A673 (cell line): ENCODE data around the gene GDA. TPM values are rescaled to one million over a fixed set of nuclear protein-coding genes. Genes with fewer than 3 reads are reported as not detected.
"Not testable (repeated sequence)": the region's sequence is repeated elsewhere in the genome, so short reads cannot be mapped to it uniquely, and the experiment has no call there.

ENCODE experiments used
- BruUV-seq: library from RNA; stranded (reverse); fragments of 400-500 nt; replicated peaks from 2 replicates; lab custom pipeline; 2021; lab: Mats Ljungman, UMichigan
- CTCF ChIA-PET: fragments of 300-600 bp; sonication (Branson Sonifier 250); formaldehyde crosslinking; loops from one replicate; lab custom pipeline; 2022; ENCODE audit warnings: antibody characterized with exemption; lab: Charles Lee
- POLR2A ChIA-PET: fragments of 300-600 bp; sonication (Branson Sonifier 250); formaldehyde crosslinking; loops from one replicate; lab custom pipeline; 2022; ENCODE audit warnings: antibody characterized with exemption; ENCODE audit not compliant: low non-redundant PET; lab: Charles Lee
- DNase-seq: peaks from one replicate; pipeline ENCODE4 v3.0.0-alpha.2; 2015; ENCODE audit warnings: low spot score
- H3K27ac ChIP-seq: fragments of 200-600 bp; sonication (generic); 2 replicates; pipeline ENCODE4 v1.5.1; 2016; ENCODE audit warnings: mixed run types, low read depth, mild to moderate bottlenecking, mixed read lengths, antibody characterized with exemption, low read length; ENCODE audit not compliant: poor library complexity, severe bottlenecking
- H3K27me3 ChIP-seq: fragments of 200-600 bp; sonication (generic); replicated peaks from 2 replicates; pipeline ENCODE4 v1.6.1; 2017; ENCODE audit warnings: mixed run types, low read depth, mild to moderate bottlenecking, mixed read lengths, antibody characterized with exemption, low read length; ENCODE audit not compliant: insufficient read depth, poor library complexity
- H3K36me3 ChIP-seq: fragments of 200-600 bp; sonication (generic); 2 replicates; pipeline ENCODE4 v1.6.1; 2016; ENCODE audit warnings: mixed run types, mild to moderate bottlenecking, mixed read lengths, antibody characterized with exemption, low read length; ENCODE audit not compliant: insufficient read depth, poor library complexity, severe bottlenecking
- H3K4me1 ChIP-seq: fragments of 200-600 bp; sonication (generic); 2 replicates; pipeline ENCODE4 v1.6.1; 2017; ENCODE audit warnings: mixed run types, mild to moderate bottlenecking, mixed read lengths, antibody characterized with exemption, low read length; ENCODE audit not compliant: insufficient read depth, poor library complexity, severe bottlenecking
- H3K4me3 ChIP-seq: fragments of 200-600 bp; sonication (generic); 2 replicates; pipeline ENCODE4 v1.5.1; 2016; ENCODE audit warnings: low read depth, mixed run types, mild to moderate bottlenecking, mixed read lengths, low read length; ENCODE audit not compliant: poor library complexity, severe bottlenecking
- H3K9me3 ChIP-seq: fragments of 200-600 bp; sonication (generic); 2 replicates; pipeline ENCODE4 v1.6.1; 2016; ENCODE audit warnings: mixed run types, low read depth, mild to moderate bottlenecking, mixed read lengths, antibody characterized with exemption, low read length; ENCODE audit not compliant: poor library complexity, severe bottlenecking
- EZH2 ChIP-seq: fragments of 200-600 bp; sonication (generic); IDR thresholded peaks from 2 replicates; pipeline ENCODE4 v1.6.1; 2017; ENCODE audit warnings: borderline replicate concordance, low read depth, mild to moderate bottlenecking, mixed read lengths, antibody characterized with exemption, low read length; ENCODE audit not compliant: poor library complexity, severe bottlenecking
- intact Hi-C: fragments of 100-400 bp; cut with micrococcal nuclease; formaldehyde crosslinking; loops from one replicate; pipeline ENCODE4 v1.10.0; 2022; ENCODE audit not compliant: unreplicated experiment
- total RNA-seq: library from RNA; stranded (reverse); gene quantifications from 2 replicates; pipeline ENCODE4 v1.2.3, GENCODE V29; 2021
- TF ChIP-seq, protein P1 (sequence below): fragments of 300-800, 200-600 bp; sonication (generic); conservative IDR thresholded peaks from 2 replicates; pipeline ENCODE4 v1.5.1; 2017; ENCODE audit warnings: low read depth, mild to moderate bottlenecking, antibody characterized with exemption, low read length, moderate library complexity, mixed read lengths

GDA gene
- total RNA-seq, 1 experiment from 2014 or later, result not detected

DNA sequence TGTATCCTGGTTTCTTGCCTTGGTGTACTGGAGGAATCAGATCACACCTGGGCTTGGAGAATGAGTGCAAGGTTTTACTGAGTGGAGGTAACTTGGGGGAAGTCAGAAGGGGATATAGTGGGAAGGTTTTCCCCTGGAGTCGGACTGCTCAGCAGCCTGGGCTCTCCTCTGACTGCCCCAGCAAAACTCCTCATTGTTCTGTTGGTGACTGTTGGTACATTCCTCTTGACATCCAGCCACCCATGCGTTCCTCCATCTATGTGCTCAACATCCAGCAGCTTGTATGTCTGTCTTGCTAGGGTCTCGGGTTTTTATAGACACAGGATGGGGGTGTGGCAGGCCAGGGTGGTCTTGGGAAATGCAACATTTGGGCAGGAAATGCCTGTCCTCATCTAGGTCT is 119.7 kb downstream of the GDA start:
- TF ChIP-seq, protein P1, sequence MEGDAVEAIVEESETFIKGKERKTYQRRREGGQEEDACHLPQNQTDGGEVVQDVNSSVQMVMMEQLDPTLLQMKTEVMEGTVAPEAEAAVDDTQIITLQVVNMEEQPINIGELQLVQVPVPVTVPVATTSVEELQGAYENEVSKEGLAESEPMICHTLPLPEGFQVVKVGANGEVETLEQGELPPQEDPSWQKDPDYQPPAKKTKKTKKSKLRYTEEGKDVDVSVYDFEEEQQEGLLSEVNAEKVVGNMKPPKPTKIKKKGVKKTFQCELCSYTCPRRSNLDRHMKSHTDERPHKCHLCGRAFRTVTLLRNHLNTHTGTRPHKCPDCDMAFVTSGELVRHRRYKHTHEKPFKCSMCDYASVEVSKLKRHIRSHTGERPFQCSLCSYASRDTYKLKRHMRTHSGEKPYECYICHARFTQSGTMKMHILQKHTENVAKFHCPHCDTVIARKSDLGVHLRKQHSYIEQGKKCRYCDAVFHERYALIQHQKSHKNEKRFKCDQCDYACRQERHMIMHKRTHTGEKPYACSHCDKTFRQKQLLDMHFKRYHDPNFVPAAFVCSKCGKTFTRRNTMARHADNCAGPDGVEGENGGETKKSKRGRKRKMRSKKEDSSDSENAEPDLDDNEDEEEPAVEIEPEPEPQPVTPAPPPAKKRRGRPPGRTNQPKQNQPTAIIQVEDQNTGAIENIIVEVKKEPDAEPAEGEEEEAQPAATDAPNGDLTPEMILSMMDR, result no peak
- TF ChIP-seq EZH2, result no peak
- POLR2A ChIA-PET, result no interaction called here
- no peak for DNase-seq
- intact Hi-C loops, result loop anchor here (1.0 kb wide), 1 partner anchor 230 kb away; no protein-coding TSS in a partner anchor
- H3K9me3 ChIP-seq, result no peaks in the 10 kb centered on the region
- no peaks in the 10 kb centered on the region for H3K27me3 ChIP-seq
- H3K36me3 ChIP-seq, result no peaks in the 10 kb centered on the region
- no TSS peak for BruUV-seq
- CTCF ChIA-PET, result no interaction called here
- H3K4me3 ChIP-seq, result no peak overlapping the region
- H3K27ac ChIP-seq, result no peak overlapping the region
- no peaks in the 10 kb centered on the region for H3K4me1 ChIP-seq

DNA sequence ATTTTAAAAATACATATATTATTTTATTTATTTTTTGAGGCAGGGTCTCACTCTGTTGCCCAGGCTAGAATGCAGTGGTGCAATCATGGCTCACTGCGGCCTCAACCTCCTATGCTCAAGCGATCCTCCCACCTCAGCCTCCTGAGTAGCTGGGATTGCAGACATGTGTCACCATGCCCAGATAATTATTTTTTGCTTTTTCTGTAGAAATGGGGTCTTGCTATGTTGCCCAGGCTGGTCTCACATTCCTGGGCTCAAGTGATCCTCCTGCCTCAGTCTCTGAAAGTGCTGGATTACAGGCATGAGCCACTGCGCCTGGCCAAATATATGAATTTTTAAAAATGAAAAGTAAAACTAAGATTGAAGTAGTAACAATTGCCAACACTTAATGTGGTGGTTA is 121.1 kb downstream of the GDA start:
- ChIA-PET CTCF (interaction anchor here (0.7 kb wide), 1 partner anchor 67 kb away, joined by 3 read pairs; no protein-coding TSS in a partner anchor), POLR2A (interaction anchor here (0.6 kb wide), 1 partner anchor 10 kb away, joined by 4 read pairs; no protein-coding TSS in a partner anchor)
- H3K4me1 ChIP-seq, H3K27me3 ChIP-seq, H3K9me3 ChIP-seq, DNase-seq, H3K4me3 ChIP-seq, intact Hi-C loops, BruUV-seq, H3K27ac ChIP-seq, H3K36me3 ChIP-seq: not testable (repeated sequence)

DNA sequence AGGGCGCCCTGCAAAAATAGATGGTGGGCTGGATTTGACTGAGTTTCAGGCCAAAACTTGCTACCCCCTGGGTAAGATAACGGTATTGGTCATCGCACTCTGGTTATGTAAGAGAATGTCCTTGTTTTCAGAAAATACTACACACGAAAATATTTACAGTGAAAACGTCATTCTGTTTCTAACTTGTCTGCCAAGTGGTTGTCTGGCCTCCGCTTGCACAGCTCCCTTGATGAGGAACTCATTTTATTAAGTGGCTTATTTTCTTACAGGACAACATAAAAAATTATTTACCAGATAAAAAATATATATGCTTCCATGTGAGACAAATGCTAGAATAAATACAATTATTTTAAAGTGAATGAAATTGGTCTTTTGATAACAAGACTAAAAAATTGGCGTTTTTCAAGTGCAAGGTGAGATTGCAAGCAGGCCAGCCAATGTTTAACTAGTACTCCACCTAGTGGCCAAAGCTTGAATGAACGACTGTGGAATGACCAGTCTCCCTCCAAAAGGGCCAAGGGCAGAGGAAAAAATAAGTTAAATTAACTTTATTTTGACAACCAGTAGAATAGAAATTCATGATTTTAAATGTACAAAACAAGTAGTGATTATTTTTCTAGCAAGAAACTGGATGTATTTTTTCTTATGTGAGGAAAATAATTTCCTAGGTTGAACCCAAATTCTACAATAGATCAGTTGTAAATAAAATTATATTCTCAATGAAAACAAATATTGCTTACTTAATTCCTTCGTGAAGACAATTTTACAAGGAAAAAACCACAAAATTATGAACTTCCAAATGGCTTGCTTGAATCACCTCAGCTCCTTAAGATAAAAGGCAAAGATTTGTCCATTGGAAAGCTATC is 122.6 kb downstream of the GDA start:
- no TSS peak for BruUV-seq
- no peaks in the 10 kb centered on the region for H3K27me3 ChIP-seq
- no peaks in the 10 kb centered on the region for H3K4me1 ChIP-seq
- no peaks in the 10 kb centered on the region for H3K36me3 ChIP-seq
- DNase-seq, result peak; percentile 62
- intact Hi-C loops, result loop anchor here (1.0 to 2.0 kb wide), 2 partner anchors 69 to 465 kb away; no protein-coding TSS in a partner anchor
- POLR2A ChIA-PET, result interaction anchor here (0.5 kb wide), 1 partner anchor 1141 kb away, joined by 4 read pairs; no protein-coding TSS in a partner anchor
- CTCF ChIA-PET, result interaction anchor here (0.5 to 1.8 kb wide), 8 partner anchors 16 to 550 kb away, joined by 3 to 22 read pairs (median 4); no protein-coding TSS in a partner anchor
- TF ChIP-seq, protein P1, result peak; percentile 85
- TF ChIP-seq EZH2, result no peak
- H3K9me3 ChIP-seq, result no peaks in the 10 kb centered on the region
- H3K4me3 ChIP-seq, result no peak overlapping the region
- no peak overlapping the region for H3K27ac ChIP-seq
